AG08396 (cell line): Measurements from ENCODE around the gene ARHGAP42.

ENCODE experiments used
- DNase-seq: peaks from one replicate; pipeline ENCODE4 v3.0.0; 2012; ENCODE audit warnings: low spot score, mixed read lengths

ARHGAP42 gene

GRCh38 chr11:100833276-100833675 lies 146.2 kb downstream of the ARHGAP42 start:
- no peak for DNase-seq

- no peak for DNase-seq
Measured at GRCh38 chr11:100835854-100836253, 148.8 kb downstream of the ARHGAP42 start.

- no peak for DNase-seq
Measured at GRCh38 chr11:100837311-100837710, 150.2 kb downstream of the ARHGAP42 start.

- no peak for DNase-seq
Measured at GRCh38 chr11:100841711-100842407, 154.8 kb downstream of the ARHGAP42 start.

GRCh38 chr11:100847696-100848216 lies 160.7 kb downstream of the ARHGAP42 start:
- DNase-seq = no peak

GRCh38 chr11:100849009-100849900 lies 162.2 kb downstream of the ARHGAP42 start:
- peak; percentile 31 for DNase-seq

- DNase-seq = no peak
Measured at GRCh38 chr11:100849901-100850235, 162.8 kb downstream of the ARHGAP42 start.

GRCh38 chr11:100851147-100851546 lies 164.1 kb downstream of the ARHGAP42 start:
- no peak for DNase-seq

GRCh38 chr11:100851584-100852152 lies 164.6 kb downstream of the ARHGAP42 start:
- DNase-seq = no peak

GRCh38 chr11:100855466-100856067 lies 168.5 kb downstream of the ARHGAP42 start:
- DNase-seq = no peak

- DNase-seq = no peak
Measured at GRCh38 chr11:100857236-100858005, 170.3 kb downstream of the ARHGAP42 start.

- no peak for DNase-seq
Measured at GRCh38 chr11:100860318-100861155, 173.4 kb downstream of the ARHGAP42 start.

GRCh38 chr11:100861212-100861611 lies 174.1 kb downstream of the ARHGAP42 start:
- DNase-seq = no peak

GRCh38 chr11:100863080-100863581 lies 176.0 kb downstream of the ARHGAP42 start:
- peak; percentile 51 for DNase-seq

GRCh38 chr11:100865443-100866065 lies 178.5 kb downstream of the ARHGAP42 start:
- DNase-seq = no peak

GRCh38 chr11:100866453-100866852 lies 179.4 kb downstream of the ARHGAP42 start:
- no peak for DNase-seq

- no peak for DNase-seq
Measured at GRCh38 chr11:100867606-100868005, 180.5 kb downstream of the ARHGAP42 start.

- no peak for DNase-seq
Measured at GRCh38 chr11:100869328-100869727, 182.2 kb downstream of the ARHGAP42 start.

GRCh38 chr11:100870138-100870537 lies 183.1 kb downstream of the ARHGAP42 start:
- no peak for DNase-seq
